HG03095 (cell line): Measurements from ENCODE around the gene CYTIP.

Source experiments
- ATAC-seq: cut with Tn5 transposase; IDR thresholded peaks from one replicate; pipeline ENCODE4 v1.9.1; 2021; ENCODE audit warnings: moderate library complexity; ENCODE audit not compliant: unreplicated experiment

The CYTIP gene

DNA sequence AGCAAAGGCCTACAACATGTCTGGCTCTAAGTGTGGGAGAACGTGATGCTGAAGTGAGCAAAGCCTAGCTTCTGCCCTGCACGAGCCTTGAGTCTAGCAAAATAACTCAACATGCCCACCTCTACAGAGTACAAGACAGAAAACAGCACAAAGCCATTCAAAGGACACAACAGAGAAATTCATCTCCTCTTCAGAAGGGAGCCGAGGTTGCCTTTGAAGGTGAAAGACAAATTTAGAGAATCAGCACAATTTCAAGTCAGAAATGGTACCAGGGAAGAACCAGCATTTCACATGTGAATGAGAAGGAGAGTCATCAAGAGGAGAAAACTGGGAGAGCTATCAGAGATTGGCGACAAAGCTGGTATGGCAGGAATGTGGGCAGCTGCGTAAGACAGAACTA lies 21.7 kb upstream of the CYTIP start:
- no peak for ATAC-seq

DNA sequence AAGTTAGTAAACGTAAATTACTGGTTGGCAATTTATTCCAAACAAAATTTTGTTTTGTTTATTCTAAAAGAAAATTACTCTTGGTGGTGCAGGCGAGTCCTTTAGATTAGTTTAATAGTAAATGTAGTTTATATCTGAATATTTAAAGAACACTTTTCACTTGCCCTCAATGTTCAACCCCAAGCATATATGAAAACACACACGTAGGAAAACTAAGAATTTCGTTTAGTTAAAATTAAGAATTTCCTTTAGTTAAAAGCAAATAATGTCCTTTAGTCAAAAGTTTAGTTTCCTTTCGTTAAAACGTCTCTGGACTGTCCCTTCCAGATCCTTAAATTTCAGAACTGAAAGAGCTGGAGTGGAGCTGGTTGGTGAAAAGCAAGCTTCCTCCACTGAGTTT lies 19.1 kb upstream of the CYTIP start:
- ATAC-seq: no peak

DNA sequence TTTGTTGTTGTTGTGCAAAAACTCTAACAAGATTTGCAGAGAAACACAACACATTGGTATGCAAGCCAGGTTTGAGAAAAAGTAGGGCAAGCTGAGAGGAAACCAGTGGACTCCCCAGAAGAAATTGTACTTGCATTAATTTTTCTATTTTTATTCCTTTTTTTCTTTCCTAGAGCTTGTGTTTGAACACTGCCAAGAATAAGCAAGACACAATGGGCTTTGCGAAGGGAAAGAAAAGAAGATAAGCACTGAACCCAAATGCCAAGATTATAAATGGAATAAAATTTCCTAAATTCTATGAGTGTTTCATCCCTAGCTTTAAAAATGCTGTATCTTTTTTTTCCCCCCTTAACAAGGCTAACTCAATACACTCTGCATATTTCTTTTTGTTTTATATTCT lies 17.0 kb upstream of the CYTIP start:
- no peak for ATAC-seq

DNA sequence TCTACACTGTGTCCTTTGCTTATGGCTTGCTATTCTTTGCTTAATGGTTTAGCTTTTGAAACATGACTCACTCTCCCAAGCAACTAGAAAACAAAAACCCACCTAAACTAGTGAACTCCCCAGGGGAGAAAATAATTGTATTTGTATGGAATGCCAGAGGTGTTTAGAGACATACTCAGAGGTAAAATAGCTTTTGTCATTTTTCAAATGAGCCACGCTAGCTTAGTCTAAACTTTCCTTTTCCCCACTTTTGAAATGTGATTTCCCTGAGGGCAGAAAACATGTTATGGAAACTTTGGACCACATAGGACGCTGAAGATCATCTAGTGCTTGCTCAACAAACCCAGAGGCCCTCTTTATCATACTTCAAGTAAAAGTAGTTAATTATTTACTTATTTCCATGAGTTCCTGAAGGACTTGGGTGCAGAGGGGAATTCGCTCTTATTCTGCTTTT lies 16.5 kb upstream of the CYTIP start:
- no peak for ATAC-seq

DNA sequence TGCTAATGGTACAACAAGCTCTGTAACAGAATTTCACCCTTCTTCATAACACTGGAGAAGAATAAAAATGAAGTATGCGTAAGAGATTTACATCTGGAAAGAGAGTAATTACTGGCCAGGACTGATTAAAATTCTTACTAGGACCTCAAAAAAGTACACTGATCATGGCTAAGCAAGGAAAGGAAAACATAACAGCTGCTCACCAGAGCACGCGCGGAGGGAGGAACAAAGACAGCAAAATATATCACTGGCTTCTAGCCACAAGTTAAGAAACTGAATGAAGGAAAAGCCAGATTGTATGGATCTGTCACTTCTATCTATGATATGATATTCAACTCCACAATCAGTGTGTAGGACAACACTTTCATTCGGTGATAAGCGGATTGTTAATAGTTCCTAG lies 15.6 kb upstream of the CYTIP start:
- ATAC-seq: no peak

DNA sequence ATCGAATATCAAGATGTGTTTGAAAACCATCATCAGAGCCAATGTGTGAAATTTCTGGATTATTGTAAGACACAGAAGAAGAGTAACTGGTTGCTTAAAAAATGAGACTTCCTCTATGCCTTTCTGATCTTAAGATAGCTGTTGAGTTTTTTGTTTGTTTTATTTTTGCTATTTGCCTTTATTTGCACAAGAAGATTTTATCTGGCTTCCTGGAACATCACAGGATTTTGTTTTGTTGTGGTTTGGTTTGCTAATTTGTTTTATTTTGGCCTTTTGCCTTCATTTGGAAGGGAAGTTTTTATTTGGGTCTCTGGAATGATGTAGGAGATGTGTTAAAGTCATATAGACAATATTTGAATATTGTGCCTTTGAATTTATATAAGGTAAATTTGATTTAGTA lies 3.9 kb upstream of the CYTIP start:
- ATAC-seq: no peak

DNA sequence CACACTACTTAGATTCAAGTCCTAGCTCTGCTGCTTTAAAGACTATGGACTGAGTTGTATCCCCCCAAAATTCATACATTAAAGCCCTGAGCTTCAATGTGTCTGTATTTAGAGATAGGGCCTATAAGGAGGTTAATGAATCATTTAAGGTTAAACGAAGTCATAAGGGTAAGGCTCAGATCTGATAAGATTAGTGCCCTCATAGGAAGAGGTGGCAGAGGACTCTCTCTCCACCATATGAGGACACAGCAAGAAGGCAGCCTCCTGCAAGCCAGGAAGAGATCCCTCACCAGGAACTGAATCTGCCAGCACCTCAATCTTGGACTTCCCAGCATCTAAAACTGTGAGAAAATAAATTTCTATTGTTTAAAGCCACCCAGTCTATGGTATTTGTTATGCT lies 3.1 kb upstream of the CYTIP start:
- ATAC-seq: no peak

DNA sequence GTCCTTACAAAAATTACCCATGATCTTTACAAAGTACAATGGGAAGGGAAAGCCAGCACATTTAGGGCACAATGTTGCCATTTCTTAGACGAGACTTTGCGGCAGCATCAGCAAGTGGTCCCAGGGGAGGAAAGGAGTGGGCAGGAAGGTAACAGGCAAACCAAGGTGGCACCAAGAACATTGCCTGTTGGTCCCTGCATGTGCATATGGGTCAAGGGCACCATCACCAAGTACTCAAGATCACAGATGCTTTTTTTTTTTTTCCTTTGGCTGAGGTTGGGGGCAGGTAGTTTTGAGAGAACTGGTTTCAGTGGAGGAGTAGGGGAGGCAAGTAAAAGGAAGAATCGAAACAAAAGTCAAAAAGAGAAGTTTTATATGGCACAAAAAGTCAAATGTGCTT lies 752 bp upstream of the CYTIP start:
- ATAC-seq: peak; percentile 19

DNA sequence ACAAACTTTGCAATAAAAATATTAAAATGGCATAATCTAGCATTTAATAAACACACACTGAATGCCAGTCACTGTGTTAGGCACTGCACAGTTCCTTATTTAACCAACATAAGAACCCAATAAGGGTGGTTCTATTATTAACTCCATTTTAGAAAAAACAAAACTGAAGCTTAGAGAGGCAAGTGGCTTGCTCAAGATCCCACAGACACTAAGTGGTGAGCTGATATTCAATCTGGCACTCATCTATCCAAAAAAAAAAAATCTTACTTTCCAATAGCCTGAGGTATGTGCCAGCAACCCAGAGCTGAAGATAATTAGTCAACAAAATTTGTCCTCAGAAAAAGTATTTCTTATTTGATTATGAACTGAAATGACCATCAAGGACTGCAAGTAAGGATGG lies 799 bp downstream of the CYTIP start:
- ATAC-seq: no peak

DNA sequence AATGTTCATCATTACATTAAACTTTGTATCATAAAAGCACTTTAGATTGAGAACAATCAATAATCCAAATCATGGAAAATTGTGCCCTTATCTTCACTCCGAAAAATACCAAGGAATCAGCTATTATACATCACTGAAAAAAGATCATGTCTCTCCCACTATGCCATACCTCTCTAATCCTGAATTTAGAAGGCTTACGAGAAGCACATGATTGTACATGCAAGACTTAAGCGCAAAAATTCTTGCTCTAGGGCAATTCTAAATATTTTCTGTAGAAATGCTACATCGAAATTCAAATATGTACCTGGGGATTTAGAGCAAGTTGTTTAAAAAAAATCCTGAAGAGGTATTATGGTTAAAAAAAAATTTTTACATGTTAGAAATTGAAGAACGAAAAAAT lies 1.3 kb downstream of the CYTIP start:
- ATAC-seq: no peak

DNA sequence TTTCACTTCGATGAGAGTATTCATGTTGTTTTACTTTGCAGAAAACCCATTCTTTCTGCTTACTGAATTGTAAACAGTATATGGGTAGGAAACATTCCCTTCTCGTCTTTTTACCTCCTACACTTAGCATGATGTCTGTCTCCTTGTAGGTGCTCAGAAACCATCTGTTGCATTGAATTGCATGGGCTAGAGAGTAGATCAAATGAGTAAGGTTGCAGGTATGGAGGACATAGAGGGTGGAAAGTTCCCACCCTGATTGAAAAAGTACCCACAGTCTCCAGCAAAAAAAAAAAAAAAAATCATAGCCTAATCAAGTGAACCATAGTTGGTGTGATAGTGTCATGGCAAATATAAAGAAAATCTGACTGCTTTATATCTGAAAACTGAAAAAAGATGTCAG lies 1.7 kb downstream of the CYTIP start:
- no peak for ATAC-seq

DNA sequence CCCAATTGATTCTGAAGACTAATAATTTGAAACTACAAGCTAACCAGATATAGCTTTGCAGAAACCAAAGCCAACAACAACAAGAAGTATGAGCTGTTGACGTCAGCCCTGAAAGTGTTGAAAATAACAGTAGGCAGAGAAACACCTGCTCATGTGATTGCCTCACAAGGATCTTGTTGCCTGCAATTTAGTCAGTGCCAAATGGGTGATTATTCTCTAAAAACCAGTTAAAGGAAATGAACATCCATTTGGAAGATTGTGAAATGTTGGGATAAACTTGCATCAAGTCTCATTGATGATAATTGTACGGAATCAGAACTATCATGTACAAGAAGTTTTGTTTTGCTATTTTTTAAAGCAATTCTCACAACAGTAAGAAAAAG lies 2.8 kb downstream of the CYTIP start:
- peak; percentile 41 for ATAC-seq

DNA sequence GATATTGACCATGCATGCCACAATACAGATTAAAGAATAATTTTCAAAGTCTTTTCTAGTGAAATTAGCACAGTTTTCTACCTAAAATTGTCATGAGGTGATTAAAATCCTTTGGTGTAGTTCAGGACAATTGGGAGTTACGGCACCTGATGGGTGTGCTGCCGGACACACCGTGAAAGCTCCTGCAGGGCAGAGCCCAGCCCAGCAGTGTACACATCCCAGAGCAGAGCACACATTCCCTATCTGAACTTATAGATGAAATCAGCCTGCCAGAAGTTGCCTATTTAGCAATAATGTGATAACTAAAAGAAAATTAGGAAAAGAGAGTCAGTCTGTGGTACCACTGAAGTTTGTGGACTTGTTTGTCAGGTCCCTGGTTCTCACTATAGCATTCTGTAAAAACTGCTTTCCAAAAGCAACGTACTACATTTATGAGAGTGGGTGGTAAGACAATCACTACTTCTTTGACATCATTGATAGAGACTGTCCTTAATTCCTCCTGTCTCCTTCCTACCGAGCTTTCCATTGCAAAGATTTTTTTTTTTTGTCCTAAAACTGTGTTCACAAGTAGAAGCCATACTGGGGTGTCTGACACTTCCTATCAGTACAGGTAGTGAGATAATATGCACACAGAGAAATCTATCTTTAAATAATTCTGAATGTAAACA lies 3.4 kb downstream of the CYTIP start:
- no peak for ATAC-seq

DNA sequence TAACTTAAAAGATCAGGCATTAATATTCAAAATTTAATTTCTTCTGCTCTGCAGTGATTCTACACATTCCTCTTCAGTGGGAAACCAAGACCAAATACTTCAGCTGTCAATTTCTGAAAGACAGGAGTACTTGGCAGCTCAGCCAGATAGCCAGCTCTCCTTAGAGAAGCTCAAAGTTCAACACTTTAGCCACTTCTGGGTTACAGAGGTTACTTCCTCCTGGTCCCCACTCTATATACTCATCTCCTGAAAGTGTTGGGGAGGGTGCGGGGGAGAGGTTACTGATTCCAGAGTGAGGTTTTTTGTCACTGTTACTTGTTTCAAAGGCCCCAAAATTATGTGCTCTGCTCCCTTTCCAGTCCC lies 4.1 kb downstream of the CYTIP start:
- ATAC-seq: peak; percentile 40

DNA sequence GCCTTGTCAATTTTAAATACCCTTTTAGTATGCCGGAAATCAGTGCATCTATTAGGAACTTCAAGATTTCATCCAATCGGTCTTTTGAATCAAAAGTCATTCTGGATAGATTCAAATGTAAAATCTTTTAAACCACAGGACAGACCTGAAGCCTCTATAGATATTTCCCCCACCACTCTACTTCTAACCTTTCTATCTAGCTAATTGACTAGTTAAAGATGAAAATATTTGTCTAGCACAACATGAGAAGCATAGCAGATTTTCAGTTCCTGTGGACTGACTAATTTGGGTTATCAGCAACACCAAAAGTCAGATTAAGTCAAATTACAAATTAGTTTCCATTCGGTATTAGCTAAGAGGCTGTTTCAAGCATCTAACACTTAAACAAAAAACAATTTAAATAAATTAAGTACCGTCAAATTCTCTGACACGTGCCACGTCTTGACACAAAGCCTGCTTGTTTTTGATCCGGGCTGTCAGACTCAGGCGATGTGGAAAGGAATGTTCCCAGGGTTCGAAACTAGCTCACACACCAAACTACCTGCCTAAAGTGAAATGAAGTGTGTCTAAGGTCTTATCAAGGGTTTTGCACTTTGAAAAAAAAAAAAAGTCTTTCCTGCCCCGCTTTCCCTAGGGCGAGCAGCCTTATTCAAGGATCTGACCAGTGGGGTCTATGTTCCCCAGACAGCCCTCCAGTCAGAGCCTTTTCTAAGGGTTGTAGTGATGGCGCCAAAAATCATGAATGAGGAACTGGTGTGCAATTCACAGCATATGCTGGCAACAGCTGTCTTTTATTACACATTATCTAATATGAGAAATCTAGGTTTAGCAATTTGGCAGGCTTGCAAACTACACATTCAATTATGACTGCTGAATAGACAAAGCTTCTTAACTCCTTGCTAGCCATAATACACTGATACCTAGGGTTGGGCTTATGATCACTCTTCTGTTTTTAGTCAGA lies 4.7 kb downstream of the CYTIP start:
- ATAC-seq: peak; percentile 6

DNA sequence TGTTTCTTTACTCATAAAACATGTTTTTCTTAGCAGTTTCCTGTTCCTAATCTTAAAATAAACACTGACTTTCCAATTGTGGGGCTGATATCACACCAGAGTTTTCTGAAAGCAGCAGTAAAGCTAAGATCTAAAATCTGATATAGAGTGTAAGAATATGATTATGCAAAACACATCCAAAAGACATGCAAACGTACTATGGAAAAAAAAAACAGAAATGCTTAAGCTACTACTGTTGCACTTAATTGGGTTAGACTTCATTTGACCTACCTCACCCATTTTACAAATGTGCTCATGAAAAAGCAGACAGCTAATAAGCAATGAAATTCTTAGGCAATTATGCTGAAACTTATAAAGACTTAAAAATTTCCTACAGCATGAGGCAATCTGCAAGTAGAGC lies 10.5 kb downstream of the CYTIP start:
- ATAC-seq: no peak

DNA sequence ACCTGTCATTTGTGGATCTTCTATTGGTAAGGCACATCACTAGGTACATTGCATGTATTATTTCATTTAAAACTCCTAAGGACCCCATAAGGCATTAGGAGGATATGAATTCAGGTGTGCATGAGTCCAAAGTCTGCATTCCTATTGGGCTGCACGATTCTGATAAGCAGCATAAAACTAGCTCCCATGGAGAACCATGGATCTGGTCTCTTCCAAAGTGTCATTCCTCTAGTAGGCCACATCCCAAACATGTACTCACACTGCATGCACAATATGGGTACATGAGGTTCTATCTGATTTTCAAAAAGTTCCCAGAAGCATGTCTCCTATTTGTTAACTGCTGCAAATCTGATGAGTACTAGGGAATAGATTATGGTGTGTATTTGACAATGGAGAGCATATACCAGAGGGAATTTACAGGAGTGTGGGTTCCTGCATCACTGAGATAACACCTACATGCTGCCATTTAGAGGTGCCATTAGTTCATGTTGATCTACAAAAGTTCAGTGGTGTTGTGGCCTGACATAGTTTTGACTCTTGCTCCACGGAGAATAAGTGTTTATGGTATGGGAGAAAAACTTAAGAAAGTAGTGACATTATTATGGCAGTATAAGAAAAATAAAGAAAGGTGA lies 11.3 kb downstream of the CYTIP start:
- no peak for ATAC-seq

DNA sequence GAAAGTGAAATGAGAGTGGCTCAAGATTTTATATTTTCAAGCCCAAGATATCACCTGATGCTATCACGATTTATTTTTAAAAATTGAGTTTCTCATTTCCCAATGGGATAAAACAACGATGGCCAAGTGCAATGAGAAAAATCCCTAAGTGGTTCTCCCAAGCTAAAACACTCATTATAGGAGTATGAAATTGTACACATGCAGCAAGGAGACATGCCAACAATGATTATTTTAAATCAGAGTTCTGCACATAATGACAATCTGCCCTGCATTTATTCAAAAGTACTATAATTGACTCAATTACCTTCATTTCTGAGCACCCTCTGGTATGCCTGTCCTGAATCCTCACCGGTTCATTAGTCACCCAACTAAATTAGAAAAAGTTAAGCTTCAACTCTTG lies 12.7 kb downstream of the CYTIP start:
- ATAC-seq: no peak

DNA sequence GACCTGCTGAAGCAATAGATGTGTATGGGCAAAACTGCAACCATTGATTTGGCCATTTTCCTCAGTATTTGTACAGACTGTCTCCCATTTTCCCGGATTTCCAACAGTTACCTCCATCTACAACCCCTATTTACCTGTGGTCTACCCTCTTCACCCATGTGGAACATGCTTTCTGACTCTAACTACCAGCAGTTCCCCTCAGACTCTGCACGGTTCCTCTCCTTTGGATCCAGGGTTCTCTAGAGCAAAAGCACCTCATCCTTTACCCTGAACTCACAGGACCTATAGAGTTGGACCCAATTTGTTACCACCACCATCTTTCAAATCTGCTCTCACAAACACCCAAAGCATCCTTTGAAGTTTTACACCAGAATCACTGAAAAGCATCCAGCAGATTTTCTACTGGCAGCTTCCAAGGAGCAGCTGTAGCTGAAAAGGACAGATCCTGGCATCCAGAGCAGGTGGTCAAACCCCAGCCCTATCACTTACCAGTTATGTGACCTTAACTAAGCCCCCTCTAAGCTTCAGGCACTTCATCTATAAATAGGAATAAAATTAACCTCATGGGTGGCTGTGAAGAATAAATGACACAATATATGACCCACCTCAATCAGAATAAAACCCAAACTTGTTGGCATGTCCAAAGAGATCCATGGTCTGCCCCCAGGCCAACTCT lies 15.3 kb downstream of the CYTIP start:
- no peak for ATAC-seq

DNA sequence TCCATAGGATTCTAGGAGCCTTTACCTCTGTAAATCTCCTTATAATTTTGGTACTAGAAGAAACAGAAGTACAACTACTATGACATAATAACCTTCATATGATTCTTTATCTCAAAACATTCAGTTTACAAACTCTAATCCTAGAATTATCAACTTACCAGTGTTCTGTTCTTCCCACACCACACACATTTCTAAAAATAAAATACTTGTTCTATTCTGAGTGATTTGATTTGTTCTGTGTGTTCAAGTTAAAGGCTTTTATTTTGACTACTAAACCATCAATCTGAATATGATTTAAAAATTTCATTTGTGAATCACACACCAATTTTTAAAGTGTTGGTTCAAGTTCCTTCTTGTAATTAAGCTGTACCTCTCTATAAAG lies 16.0 kb downstream of the CYTIP start:
- no peak for ATAC-seq
